ENCODE measurements around the gene SMIM1.

SMIM1 gene

DNA sequence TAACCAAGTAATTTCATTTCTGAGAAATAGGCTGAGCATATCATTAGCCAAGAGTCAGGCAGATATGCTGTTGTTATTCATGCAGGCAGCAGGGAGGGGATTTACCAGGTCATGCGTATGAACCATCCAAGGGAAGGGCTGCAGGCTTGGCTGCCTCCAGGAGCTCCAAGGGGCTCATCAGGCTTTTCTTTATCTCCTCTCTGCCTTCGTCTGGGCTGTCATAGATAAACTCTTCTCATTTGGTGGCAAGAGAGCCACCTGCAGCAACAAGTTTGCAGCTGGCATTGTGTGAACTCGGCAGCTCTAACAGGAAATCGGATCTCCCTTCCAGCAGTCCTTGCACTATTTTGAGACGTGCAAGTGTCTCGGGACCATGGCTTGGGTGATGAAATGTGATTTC, 12.8 kb upstream of the SMIM1 start:
- DNase-seq, result no peak

DNA sequence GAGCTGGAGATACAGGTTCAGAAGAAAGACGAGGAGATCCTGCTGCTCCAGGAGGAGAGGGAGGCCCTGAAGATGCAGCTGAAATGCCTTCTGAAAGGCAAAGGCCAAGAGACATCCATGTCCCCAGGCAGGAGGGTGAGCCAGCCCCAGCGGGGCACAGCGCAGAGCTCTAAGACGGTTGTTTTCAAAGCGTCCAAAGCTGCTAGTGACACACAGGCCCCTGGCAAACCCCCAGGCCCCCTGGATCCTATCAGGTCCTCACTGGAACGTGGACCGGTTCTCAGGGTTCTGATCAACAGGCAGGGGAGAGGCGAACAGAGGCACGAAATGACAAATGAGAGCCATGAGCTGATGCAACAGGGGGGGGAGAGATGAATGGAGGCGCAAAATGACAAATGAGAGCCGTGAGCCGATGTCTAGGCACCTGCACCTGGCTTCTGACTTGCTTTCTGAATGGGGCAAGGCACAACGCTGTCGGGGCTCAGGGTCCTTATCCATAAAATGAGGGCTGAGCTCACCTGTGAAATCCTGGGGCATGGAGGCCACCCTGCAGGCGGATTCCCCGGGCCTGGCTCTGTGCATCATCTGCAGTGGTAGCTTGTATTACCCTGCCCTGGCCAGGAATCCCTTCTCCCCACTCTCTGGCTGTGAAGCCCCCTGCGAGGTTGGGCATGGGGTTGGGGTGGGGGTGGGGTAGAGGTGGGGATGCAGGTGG, 11.1 kb upstream of the SMIM1 start:
- no peak for DNase-seq

- no peak for DNase-seq
These were observed 10.2 kb upstream of the SMIM1 start for GRCh38 chr1:3762151-3762872.

- DNase-seq, result no peak
These were observed 9.7 kb upstream of the SMIM1 start for GRCh38 chr1:3762873-3763228.

- no peak for DNase-seq
These were observed 9.0 kb upstream of the SMIM1 start for GRCh38 chr1:3763351-3764125.

DNA sequence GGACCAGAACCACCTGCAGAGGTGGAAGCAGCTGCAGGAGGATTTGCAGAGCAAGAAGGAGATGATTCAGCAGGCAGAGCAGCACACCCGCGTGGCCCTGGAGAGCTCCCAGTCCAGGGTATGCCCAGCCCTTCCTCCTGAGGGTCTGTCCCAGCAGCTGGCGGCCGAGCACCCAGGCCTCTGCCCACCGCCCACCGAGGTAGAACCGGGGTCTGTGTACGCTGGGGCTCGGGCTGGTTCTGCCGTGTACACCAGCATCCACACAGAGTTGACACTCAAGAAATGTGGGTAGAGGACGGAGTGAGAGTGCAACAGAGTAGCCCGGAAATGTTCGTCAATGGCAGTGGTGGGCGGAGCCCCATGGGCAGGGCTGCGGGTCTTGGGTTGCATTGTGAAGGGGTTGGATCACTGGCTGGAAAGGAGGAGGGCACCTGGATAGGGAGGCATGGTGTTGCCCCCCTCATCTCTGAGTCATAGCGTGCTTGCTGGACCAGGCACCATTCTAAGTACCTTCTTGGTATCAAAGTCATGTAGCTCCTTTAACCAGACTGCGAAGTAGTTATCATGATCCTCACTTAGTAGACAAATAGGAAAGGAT, 5.1 kb upstream of the SMIM1 start:
- no peak for DNase-seq

DNA sequence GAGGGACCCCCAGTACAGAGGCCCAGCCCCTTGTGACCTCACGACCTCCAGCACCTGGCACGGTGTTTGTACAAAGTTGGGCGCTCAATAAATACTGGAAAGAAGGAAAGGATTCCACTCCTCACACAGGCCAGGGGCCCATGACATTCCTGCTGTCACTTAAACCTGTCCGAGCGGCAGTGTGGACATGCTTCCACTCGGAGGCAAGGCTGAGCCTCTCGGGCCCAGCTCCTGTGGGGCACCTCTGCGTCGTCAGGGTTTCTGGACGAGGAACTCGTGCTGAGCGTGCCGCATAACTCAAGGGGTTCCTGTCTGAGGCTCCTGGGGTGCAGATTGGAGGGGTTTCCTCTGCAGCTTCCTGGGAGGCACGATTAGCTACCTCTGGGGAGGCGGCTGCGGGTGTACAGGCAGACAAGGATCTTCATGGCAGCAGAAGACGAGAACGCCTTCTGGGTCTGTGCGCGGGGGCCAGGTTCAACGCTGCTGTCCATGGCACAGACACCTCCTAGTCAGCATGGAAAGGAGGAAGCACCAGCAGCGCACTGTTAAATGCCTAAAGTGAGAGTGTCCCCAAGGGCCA, 3.6 kb upstream of the SMIM1 start:
- DNase-seq, result no peak

DNA sequence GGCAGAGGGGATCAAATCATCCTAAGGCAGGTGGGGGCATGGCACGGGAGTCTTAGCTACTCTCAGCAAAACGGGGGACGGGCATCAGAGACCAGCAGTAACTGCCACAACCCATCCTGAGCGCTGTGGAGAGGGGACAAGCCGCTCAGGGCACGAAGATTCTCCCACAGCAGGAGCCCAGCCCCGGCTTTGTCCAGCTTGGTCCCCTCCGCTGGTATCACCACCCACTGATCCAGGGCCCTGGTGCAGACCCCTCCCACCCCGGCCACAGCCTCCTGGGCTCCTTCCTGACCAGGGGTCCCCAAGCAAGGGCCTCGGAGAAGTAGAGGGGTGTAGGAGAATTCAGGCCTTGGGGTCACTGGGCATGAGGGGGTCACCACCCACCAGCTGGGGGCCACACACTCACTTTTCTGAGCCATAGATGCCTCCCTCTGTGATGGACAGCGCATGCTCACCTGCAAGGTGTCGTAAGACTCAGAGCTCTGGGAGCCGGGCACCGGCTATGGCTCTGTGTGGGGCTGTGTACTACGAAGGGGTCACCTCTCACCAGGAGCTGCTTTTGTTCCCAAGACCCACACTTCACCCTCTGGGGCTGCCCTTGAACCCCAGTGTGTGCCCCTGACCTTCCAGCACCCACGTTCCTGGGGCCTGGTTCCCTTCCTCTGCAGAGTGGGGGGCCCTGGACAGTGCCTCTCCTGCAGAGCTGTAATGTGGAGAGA, 2.3 kb upstream of the SMIM1 start:
- DNase-seq, result no peak

DNA sequence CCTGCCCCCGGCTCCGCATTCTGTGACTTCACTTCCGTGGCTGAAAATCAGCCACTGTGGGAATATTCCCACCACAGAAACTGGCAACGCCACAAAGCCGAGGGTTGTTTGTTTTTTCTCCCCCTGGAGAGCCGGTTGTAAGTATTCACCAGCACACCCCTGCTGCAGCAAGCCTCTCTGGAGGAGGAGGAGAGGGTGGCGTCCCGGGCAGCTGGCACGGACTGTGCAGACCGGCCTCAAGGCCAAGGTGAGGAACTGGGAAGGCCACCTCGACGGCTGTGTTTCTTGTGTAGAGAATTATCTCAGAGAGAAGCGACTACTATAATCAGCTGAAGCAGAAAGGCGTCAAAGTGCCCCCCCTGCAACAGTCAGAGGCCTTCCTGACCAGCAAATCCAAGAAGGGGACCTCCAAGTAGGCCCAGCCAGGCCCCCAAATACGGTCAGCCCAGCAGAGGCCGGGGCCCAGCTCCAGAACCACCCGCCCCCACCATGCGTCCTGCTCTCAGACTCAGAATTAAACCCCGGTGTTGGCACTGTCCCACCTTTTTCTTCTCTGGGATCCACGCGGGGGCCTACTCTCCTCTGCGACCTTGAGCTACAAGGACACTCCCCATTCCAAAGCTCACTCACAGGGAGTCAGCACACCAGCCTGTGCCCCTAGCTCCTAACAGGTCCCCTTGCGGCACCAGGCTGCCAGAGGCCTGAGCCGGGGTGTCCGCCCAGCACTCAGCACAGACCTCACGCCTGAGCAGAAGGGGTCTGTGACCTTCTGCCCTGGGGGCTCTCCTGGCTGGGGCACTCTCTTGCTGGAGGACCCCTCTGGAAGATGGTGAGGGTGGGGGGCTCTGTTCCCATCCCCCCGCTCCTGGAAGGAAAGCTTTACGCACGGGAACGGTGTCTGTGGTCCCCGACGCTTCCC, 1.2 kb upstream of the SMIM1 start:
- no peak for DNase-seq

GRCh38 chr1:3772027-3772714, 378 bp upstream of the SMIM1 start:
- DNase-seq, result no peak

DNA sequence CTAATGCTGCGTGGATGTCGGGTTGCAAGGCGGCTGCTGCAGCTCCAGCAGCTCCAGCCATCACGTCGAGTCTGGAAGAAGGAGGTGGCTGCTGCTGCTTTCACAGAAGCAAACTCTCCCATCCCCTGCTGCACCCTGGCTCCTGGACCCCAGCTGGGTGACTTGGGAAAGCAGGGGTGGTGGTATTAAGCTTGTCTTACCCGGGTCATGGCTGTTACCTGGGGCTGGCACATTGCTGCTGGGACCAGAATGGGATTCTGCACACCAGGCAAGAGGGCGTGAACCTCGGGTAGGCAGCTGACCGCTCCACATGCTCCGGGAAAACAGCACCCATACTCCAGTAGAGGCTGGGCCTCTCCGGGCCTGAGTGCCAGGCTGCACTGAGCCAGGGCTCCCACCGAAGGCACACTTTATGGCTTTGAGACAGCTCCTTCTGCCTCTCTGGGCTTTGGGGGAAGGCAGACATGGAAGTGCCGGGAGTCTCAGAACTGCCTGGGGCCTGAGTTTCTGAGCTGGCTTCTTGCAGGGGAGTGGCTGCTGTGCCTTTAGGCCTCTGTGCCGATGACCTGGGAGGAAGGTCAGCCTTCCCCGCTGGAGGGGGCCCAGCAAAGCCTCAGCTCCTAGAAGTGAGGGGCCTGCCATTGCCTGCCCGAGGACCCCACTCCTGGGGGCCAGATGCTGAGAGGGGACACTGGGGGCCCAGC, 1.2 kb downstream of the SMIM1 start:
- DNase-seq, result no peak

GRCh38 chr1:3774276-3774945, 1.9 kb downstream of the SMIM1 start:
- DNase-seq, result no peak

DNA sequence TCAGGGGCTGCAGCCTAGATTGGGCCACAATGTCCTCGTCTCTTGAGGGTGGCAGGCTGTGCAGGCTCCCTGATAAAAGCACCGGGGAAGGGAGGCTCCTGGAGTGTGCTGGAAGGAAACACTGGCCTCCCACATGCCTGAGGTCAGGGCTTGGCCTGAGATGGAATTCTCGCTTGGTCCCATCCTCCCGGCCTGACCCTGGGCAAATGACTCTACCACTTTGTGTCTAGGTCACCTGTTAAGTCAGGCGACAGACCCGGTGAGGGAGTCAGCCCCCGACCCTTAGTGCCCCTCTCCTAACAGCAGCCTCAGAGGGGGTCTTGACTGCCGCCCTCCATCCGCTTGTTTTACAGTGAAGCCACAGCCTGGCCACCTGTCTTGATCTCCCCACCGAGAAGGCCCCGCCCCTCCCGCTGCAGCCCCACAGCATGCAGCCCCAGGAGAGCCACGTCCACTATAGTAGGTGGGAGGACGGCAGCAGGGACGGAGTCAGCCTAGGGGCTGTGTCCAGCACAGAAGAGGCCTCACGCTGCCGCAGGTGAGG, 2.5 kb downstream of the SMIM1 start:
- DNase-seq, result no peak

DNA sequence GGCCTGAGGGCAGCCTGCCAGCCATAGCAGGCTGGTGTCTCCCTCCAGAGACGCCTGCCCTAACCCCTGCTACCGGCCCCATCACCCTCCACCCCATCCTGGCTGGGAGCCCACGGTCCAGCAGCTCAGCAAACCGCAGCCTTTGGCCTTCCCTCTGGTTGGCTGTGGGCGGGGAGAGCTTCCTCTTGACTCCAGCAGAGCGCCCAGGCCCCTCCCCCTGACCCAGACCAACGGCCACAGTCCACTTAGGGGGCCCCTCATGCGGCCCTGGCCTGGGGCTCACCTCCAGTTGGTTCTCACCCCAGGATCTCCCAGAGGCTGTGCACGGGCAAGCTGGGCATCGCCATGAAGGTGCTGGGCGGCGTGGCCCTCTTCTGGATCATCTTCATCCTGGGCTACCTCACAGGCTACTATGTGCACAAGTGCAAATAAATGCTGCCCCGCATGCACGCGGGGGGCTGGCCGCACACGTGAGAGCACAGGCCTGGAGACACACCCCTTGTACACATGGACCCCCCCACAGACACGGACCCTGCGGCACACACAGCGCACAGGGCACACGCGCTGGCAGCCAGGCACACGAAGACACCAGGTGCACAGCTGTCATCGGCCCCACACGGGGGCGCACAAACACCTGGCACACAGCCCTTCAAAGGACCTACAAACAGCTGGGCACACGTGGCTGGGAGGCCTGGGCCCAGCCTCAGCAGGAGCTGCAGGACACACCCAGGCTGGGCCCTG, 3.1 kb downstream of the SMIM1 start:
- peak; percentile 41 for DNase-seq

GRCh38 chr1:3776231-3776961, 3.8 kb downstream of the SMIM1 start:
- DNase-seq, result no peak

DNA sequence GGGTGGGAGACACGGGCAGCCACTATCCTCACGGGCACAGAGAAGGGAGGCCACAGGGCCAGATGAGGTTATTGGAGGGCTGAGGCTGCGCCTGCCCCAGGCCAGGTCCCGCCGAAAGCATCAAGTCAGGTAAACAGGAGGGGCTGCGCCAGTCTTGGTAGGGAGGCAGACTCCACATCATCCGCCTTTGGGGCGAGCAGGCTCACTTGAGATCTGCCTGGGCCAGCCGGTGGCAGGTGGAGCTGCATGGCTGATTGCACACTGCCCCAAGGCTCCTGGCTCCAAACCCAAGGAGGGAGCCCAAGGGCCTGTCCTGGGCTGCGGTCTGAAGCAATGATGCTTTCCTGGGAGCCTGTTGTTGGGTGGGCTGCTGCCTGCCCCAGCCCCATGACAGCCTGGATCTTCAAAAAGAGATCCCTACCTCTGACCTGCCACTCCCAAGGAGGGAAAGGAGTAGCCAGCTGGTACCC, 4.6 kb downstream of the SMIM1 start:
- no peak for DNase-seq
